ENCODE data around the gene ZRANB3.
A peak's percentile ranks its signal among the peaks of the same experiment; 100 is the strongest.
"Not testable (repeated sequence)": the region's sequence is repeated elsewhere in the genome, so short reads cannot be mapped to it uniquely, and the experiment has no call there.

Gene ZRANB3

DNA sequence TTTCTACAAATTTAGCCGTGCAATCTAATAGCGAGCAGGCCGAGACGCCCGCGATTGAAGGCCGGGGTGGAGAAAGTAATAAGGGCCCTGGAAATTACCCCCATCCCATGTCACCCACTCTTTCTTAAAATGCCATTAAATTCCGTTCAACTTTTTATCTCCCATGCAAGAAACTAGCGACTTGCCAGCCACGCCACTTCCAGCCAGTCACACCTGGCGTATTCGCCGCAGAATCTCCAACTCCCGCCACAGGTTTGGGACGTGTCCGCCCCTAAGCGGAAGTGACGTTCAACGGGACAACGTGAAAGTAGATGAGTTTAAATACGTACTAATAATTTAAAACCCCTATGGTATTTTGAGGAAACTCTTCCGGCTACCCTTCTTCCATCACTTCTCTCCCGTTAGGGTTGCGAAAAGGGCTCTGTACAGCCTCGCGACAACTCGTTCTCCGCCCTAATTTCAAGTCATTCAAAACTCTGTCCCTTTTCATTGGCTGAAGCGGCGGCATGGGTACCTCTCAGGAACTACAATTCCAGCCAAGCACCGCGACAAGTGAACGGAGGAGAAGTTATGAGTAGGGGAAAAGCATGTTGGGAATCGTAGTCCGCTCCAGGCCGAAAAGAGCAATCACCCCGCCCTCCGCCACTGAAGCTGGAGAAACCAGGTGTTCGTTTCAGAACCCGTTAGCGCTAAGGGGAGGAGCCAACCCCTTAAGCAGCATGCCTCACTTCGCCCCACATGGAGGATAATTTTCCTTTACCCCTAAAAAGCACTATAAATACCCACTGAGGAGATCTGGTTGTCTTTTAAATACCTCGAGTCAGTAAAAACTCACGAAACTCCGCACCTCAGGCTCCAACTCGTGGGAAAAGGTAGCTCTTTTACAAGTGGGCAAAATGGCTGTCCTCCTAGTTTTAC lies at the start of gene ZRANB3:
Gene ZRANB3, minus strand, starts transcription at position 906 of the 918 bp plus-strand sequence.
- Histone ChIP-seq H3K27me3 (ENCODE audit: control insufficient read depth, insufficient read depth, low read length) (no peaks in the 10 kb centered on the region), H3K4me3 (ENCODE audit: low read length) (peak within 1 kb of the TSS; percentile 86)

DNA sequence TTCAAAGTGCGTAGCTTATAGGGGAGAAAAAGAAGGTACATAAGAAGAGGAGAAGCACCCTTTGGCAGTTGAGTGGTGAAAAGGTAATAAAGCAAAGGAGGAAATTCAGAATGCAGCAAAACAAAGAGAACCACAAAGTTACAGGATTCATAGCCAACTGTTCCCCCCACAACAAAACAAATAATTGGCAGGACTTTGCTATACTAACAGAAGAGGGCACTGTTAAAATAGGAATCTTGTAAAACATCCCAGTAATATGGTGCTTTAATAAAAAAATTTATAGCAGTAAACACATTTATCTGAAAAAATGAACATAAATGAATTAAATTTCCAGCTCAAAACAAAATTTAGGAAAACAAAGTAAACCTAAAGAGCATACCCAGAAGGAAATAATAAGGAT lies 42.6 kb upstream of the ZRANB3 start:
- Histone ChIP-seq H3K36me3 (ENCODE audit: control insufficient read depth, insufficient read depth, low read length) (no peaks in the 10 kb centered on the region), H3K9ac (ENCODE audit: low read length) (no peak overlapping the region), H3K27me3 (ENCODE audit: control insufficient read depth, insufficient read depth, low read length) (no peaks in the 10 kb centered on the region), H3K4me3 (ENCODE audit: low read length) (no peak overlapping the region), H3K9me3 (ENCODE audit: control insufficient read depth, low read length) (no peaks in the 10 kb centered on the region), H3K4me1 (ENCODE audit: control insufficient read depth, insufficient read depth, low read length) (no peaks in the 10 kb centered on the region)

More for the DNA sequence above, at the start of gene ZRANB3:
- peaks cover 6% of the 10 kb centered on the region for H3K4me1 ChIP-seq (ENCODE audit: control insufficient read depth, insufficient read depth, low read length)
- peak within 1 kb of the TSS; percentile 78 for H3K9ac ChIP-seq (ENCODE audit: low read length)
- no peaks in the 10 kb centered on the region for H3K9me3 ChIP-seq (ENCODE audit: control insufficient read depth, low read length)
- H3K36me3 ChIP-seq (ENCODE audit: control insufficient read depth, insufficient read depth, low read length), result no peaks in the 10 kb centered on the region

DNA sequence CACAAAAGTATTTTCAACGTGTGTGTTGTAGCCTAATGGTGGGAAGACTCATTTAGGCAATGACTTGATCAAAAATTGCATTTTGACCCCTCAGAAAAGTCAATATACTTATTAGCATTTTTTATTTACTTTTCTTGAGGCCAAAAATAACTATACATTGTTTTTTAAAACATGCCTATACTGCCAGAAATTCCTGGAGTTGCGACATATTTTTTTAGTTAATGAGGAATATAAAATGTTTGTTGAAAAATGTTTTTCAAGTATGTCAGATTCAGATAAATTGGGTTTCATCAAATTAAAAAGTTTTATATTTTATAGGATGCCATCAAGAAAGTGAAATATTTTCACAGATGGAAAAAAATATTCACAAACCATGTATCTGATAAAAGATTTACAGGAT lies 39.9 kb upstream of the ZRANB3 start:
- no peak overlapping the region for H3K9ac ChIP-seq (ENCODE audit: low read length)
- no peaks in the 10 kb centered on the region for H3K27me3 ChIP-seq (ENCODE audit: control insufficient read depth, insufficient read depth, low read length)
- H3K9me3 ChIP-seq (ENCODE audit: control insufficient read depth, low read length), result no peaks in the 10 kb centered on the region
- no peak overlapping the region for H3K4me3 ChIP-seq (ENCODE audit: low read length)
- no peaks in the 10 kb centered on the region for H3K36me3 ChIP-seq (ENCODE audit: control insufficient read depth, insufficient read depth, low read length)
- no peaks in the 10 kb centered on the region for H3K4me1 ChIP-seq (ENCODE audit: control insufficient read depth, insufficient read depth, low read length)

- H3K9ac ChIP-seq (ENCODE audit: low read length), result no peak overlapping the region
- H3K36me3 ChIP-seq (ENCODE audit: control insufficient read depth, insufficient read depth, low read length), result no peaks in the 10 kb centered on the region
- no peaks in the 10 kb centered on the region for H3K9me3 ChIP-seq (ENCODE audit: control insufficient read depth, low read length)
- H3K4me1 ChIP-seq (ENCODE audit: control insufficient read depth, insufficient read depth, low read length), result no peaks in the 10 kb centered on the region
- H3K4me3 ChIP-seq (ENCODE audit: low read length), result no peak overlapping the region
- no peaks in the 10 kb centered on the region for H3K27me3 ChIP-seq (ENCODE audit: control insufficient read depth, insufficient read depth, low read length)
Measured at GRCh38 chr2:135563793-135564192, 32.8 kb upstream of the ZRANB3 start.

DNA sequence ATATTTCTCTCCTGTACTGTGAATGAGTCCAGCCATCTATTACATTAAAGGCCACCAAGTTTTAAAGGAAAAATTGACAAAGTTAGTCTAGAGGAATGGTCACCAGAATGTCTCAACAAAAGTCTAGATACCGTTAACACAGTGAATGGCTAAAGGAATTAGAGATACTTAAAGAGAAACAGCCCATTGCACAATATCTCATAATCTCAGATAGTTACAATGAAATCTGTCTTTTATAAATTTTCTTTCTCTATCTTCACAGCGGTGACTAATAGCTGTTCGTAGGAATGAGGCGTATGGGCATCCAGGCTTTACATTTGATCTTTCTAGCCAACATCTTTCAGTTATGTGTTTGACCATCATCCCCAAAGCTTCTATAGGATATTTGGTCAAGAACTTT lies 30.9 kb upstream of the ZRANB3 start:
- H3K36me3 ChIP-seq (ENCODE audit: control insufficient read depth, insufficient read depth, low read length), result no peaks in the 10 kb centered on the region
- H3K4me1 ChIP-seq (ENCODE audit: control insufficient read depth, insufficient read depth, low read length), result no peaks in the 10 kb centered on the region
- no peak overlapping the region for H3K9ac ChIP-seq (ENCODE audit: low read length)

GRCh38 chr2:135557530-135557929 lies 26.5 kb upstream of the ZRANB3 start:
- H3K27me3 ChIP-seq (ENCODE audit: control insufficient read depth, insufficient read depth, low read length), result no peaks in the 10 kb centered on the region
- no peaks in the 10 kb centered on the region for H3K4me1 ChIP-seq (ENCODE audit: control insufficient read depth, insufficient read depth, low read length)
- no peaks in the 10 kb centered on the region for H3K9me3 ChIP-seq (ENCODE audit: control insufficient read depth, low read length)
- no peak overlapping the region for H3K9ac ChIP-seq (ENCODE audit: low read length)
- H3K36me3 ChIP-seq (ENCODE audit: control insufficient read depth, insufficient read depth, low read length), result no peaks in the 10 kb centered on the region
- no peak overlapping the region for H3K4me3 ChIP-seq (ENCODE audit: low read length)

More for the DNA sequence above, 30.9 kb upstream of the ZRANB3 start:
- H3K4me3 ChIP-seq (ENCODE audit: low read length), result no peak overlapping the region
- H3K27me3 ChIP-seq (ENCODE audit: control insufficient read depth, insufficient read depth, low read length), result no peaks in the 10 kb centered on the region
- H3K9me3 ChIP-seq (ENCODE audit: control insufficient read depth, low read length), result no peaks in the 10 kb centered on the region

DNA sequence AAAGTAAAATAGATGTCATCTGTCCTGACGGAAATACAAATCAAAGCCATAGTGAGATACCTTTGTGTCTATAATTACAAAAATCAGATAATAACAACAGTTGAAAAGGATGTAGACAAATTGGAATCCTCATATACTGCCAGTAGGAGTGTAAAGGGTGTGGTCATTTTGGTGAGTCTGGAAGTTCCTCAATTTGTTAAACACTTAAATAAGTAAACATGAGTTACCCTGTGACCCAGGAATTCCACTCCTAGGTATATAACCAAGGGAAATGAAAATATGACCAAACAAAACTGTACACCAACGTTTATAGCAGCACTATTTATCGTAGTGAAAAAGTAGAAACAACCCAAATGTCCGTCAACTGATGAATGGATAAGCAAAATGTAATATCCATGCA lies 24.3 kb upstream of the ZRANB3 start:
- H3K4me1 ChIP-seq (ENCODE audit: control insufficient read depth, insufficient read depth, low read length), result no peaks in the 10 kb centered on the region
- no peak overlapping the region for H3K4me3 ChIP-seq (ENCODE audit: low read length)
- H3K9me3 ChIP-seq (ENCODE audit: control insufficient read depth, low read length), result no peaks in the 10 kb centered on the region
- H3K27me3 ChIP-seq (ENCODE audit: control insufficient read depth, insufficient read depth, low read length), result no peaks in the 10 kb centered on the region
- H3K9ac ChIP-seq (ENCODE audit: low read length), result no peak overlapping the region
- no peaks in the 10 kb centered on the region for H3K36me3 ChIP-seq (ENCODE audit: control insufficient read depth, insufficient read depth, low read length)

GRCh38 chr2:135552887-135553286 lies 21.9 kb upstream of the ZRANB3 start:
- Histone ChIP-seq H3K9ac (ENCODE audit: low read length) (no peak overlapping the region), H3K36me3 (ENCODE audit: control insufficient read depth, insufficient read depth, low read length) (no peaks in the 10 kb centered on the region), H3K27me3 (ENCODE audit: control insufficient read depth, insufficient read depth, low read length) (no peaks in the 10 kb centered on the region), H3K9me3 (ENCODE audit: control insufficient read depth, low read length) (no peaks in the 10 kb centered on the region), H3K4me3 (ENCODE audit: low read length) (no peak overlapping the region), H3K4me1 (ENCODE audit: control insufficient read depth, insufficient read depth, low read length) (no peaks in the 10 kb centered on the region)

DNA sequence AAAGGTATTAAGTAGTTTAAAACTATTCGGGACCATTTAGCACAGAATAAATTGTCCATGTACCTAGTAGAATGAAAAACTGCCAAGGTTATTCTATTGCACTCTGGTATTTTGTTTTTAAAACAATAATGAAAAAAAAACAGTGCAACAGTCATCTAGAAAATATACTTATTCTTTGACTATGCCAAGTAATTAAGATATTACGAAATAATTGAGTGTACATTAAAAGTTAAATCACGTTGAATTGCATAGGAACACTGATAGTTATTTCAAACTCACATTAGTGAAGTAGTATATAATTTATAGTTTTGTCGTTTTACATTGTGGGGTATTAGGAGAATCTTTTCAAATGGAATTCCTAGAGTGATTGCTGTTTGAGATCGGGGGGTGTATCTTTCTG lies 20.3 kb upstream of the ZRANB3 start:
- H3K9ac ChIP-seq (ENCODE audit: low read length), result no peak overlapping the region
- H3K9me3 ChIP-seq (ENCODE audit: control insufficient read depth, low read length), result no peaks in the 10 kb centered on the region
- H3K36me3 ChIP-seq (ENCODE audit: control insufficient read depth, insufficient read depth, low read length), result no peaks in the 10 kb centered on the region
- no peaks in the 10 kb centered on the region for H3K4me1 ChIP-seq (ENCODE audit: control insufficient read depth, insufficient read depth, low read length)
- H3K27me3 ChIP-seq (ENCODE audit: control insufficient read depth, insufficient read depth, low read length), result no peaks in the 10 kb centered on the region
- H3K4me3 ChIP-seq (ENCODE audit: low read length), result no peak overlapping the region

DNA sequence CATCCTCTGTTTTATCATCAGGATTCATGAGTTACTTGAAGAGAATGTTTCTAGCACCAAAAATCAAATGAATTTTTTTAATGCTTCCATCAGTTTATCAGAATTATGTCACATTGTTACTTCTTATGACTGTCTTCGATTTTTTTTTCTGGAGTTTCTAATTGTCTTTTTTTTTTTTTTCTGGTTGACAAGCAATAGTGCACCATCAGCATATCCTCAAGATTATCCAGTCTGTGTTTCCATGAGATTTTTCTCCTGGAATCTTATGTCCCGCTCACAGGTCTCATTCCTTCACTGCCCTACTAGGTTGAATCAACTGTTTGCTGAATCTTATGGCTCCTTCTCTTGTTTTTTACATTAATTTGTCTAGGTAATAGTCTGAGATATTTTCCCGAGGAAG lies 16.3 kb upstream of the ZRANB3 start:
- Histone ChIP-seq H3K36me3 (ENCODE audit: control insufficient read depth, insufficient read depth, low read length) (no peaks in the 10 kb centered on the region), H3K9ac (ENCODE audit: low read length) (no peak overlapping the region), H3K9me3 (ENCODE audit: control insufficient read depth, low read length) (no peaks in the 10 kb centered on the region), H3K4me1 (ENCODE audit: control insufficient read depth, insufficient read depth, low read length) (no peaks in the 10 kb centered on the region), H3K27me3 (ENCODE audit: control insufficient read depth, insufficient read depth, low read length) (no peaks in the 10 kb centered on the region), H3K4me3 (ENCODE audit: low read length) (no peak overlapping the region)

DNA sequence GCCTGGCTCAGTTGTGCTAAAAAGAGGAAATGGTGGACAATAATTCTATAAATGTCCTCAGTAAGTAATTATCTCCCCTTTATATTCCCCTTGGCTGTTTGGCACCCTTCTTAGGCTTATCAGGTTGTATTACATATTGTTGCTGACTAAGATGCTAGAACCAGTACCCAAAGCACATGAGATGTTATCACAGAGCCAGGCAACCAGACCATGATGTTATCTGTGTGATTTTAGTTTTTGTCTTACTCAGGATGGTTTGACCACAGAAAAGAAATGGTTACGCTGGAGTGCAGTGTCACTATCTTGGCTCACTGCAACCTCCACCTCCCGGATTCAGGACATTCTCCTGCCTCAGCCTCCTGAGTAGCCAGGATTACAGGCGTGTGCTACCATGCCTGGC lies 15.4 kb upstream of the ZRANB3 start:
- no peaks in the 10 kb centered on the region for H3K4me1 ChIP-seq (ENCODE audit: control insufficient read depth, insufficient read depth, low read length)
- no peak overlapping the region for H3K4me3 ChIP-seq (ENCODE audit: low read length)
- H3K36me3 ChIP-seq (ENCODE audit: control insufficient read depth, insufficient read depth, low read length), result no peaks in the 10 kb centered on the region
- H3K27me3 ChIP-seq (ENCODE audit: control insufficient read depth, insufficient read depth, low read length), result no peaks in the 10 kb centered on the region
- no peaks in the 10 kb centered on the region for H3K9me3 ChIP-seq (ENCODE audit: control insufficient read depth, low read length)
- H3K9ac ChIP-seq (ENCODE audit: low read length), result no peak overlapping the region

- not testable (repeated sequence) for H3K4me3 ChIP-seq (ENCODE audit: low read length); H3K4me1 ChIP-seq (ENCODE audit: control insufficient read depth, insufficient read depth, low read length); H3K9me3 ChIP-seq (ENCODE audit: control insufficient read depth, low read length); H3K27me3 ChIP-seq (ENCODE audit: control insufficient read depth, insufficient read depth, low read length); H3K36me3 ChIP-seq (ENCODE audit: control insufficient read depth, insufficient read depth, low read length); H3K9ac ChIP-seq (ENCODE audit: low read length)
Measured at GRCh38 chr2:135533545-135533944, 2.5 kb upstream of the ZRANB3 start.

Measured in mucosa of stomach (tissue), 1 donor.